Activated CD8-positive, alpha-beta memory T cell treated with anti-CD3 and anti-CD28 coated beads, Interleukin-2, amount 50 U/mL, for 24 hours (primary cell): ENCODE results near the gene EMC8.
"Not testable (repeated sequence)": the region's sequence is repeated elsewhere in the genome, so short reads cannot be mapped to it uniquely, and the experiment has no call there.

Source experiments
- DNase-seq: peaks from one replicate; pipeline ENCODE4 v3.0.0-alpha.2; 2020; ENCODE audit errors: extremely low read depth

EMC8 gene

DNA sequence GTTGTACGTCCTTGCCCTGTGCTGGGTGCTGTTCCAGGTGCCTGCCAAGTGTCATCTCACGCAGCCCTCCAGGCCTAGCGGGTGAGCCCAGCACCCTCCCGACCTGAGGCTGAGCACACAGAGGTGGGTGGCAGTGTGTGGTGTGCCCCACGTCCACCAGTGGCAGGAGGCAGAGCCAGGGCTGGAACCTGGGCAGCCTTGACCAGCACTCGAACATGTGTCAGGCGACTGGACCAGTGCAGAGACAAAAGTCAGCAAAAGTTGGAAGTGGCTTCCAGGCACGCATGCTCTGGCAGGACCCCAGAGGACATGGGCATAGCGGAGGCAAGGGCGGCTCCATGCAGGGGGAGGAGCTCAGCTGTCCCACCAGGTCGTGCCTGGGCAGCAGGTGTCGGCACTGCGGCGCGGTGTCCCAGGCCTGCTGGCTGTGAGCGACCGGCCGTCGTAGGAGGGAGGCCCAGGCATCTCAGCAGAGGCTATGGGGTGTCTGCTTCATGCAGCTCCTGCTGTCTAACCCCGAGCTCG is 35.9 kb upstream of the EMC8 start:
- DNase-seq, result no peak

DNA sequence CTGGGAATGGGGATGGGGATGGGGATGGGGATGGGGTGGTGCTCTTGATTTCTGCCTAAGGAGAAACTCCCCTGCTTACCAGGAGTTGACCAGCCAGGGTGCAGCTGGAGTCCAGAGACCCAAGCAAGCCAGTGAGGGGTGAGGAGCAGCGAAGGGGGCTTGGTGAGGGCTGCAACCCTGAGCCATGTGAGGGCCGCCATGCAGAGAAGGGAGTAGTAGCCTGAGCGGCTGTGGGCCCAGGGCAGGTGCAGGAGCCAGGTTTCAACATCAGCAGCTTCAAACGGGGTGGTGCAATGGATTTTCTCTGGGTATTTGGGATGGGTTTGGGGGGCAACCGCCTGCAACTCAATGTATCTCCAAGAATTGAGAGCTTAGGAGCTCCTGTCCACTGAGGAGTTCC is 35.4 kb upstream of the EMC8 start:
- no peak for DNase-seq

DNA sequence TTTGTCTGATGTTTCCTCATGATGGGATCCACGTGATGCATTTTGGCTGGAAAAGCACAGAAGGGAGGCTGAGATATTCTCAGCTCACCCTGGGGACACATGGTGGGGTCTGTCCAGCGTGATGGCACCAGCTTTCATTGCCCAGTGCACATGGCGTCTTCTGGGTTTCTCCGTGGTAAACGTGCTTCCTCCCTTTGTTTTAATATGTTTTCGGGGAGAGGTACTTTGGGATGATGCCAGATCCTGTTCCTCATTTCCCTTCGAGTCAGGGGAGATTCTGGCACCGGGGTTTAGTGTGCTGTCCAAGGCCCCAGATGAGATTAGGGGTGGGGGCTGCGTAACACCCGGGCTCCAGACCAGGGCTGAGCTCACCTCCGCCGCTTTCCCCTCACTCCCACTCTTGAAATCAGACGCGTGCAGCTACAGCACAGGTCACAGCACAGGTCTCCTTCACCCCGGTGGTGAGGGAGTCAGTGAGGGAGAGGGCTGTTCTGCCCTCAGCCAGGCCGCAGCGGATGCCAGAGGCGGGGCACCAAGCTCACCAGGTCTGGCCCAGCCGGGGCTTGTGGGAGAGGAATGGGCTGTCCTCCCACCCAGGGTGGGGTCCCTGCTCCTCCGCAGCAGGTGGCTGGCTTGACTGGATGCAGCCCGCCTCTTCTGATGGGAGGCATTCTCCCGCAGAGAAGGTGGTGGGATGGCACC is 34.0 kb upstream of the EMC8 start:
- no peak for DNase-seq

DNA sequence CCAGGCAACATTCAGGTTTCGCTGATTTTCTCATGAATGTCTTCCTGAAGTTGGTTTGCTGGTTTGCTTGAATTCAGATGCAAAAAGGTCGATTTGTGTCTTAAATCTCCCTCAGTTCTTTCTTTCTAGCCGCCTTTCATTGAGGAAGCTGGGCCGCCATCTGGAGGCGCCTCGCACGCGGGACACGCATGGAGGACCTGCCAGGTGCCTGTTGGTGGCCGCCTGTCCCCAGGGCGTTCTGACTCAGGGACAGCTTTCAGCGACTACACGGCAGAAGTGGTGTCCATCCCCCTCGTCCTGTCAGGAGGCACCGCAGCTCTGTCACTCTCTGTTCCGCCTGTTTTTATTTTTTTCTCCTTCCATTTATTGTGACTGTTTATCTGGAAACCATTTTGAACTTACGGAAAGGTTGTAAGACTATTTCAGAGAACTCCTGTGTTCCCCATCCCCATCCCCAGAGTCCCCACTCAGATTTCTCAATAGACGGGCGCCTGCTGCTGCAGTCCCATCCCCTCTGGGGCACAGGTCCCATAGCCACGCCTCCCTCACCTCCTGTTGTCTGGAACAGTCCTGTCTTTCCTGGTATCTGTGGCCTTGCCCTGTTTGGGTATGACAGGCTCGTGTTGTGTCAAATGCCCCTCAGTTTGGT is 33.4 kb upstream of the EMC8 start:
- DNase-seq, result no peak

DNA sequence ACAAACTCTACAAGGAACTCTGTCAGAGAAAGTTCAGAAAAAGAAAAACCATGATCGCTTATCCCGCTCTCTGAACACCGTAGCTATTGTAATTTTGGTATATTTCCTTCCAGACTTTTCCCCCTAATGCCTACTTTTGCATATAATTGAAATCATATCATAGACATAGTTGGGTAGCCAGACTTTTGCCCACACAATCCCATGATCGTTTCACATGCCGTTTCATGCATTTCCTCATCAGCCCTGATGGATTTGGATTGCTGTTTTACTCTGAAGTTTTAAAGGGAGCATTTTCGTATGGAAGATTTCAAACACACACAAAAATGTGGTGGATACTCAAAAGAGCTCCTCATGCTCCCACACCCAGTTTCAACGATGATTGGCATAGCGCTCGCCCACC is 31.5 kb upstream of the EMC8 start:
- DNase-seq, result no peak

DNA sequence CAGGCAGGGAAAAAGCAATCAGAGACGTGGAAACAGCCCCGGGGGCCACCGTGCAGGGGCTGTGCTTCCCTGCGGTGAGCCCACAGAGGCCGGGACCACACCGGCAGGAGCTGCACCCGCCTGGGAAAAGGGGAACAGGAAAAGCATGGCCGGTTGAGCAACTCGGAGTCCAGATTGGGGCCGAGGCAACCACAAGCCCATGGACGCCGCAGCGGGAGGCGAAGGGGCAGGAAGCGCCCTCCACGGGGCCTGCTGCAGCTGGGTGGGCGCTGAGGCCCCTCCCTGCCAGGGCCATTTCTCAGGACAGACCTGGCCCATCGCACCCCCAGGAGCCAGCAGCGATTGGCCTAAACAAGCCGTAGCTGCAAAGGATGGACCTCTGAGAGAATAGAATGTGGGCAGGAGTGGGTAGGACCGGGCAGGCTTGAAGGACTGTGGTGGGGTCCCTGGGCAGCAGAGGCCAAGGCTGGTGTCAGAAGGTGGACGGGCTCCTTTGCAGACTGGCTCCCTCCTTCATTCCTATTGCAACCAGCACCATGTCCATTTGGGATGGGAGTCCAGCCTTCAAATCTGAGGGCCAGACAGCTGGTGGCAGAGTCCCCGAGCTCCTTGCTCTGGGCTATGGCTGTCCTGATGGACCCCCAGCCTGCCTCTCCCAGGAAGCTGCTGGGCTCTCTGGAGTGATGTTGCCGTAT is 30.6 kb upstream of the EMC8 start:
- no peak for DNase-seq

DNA sequence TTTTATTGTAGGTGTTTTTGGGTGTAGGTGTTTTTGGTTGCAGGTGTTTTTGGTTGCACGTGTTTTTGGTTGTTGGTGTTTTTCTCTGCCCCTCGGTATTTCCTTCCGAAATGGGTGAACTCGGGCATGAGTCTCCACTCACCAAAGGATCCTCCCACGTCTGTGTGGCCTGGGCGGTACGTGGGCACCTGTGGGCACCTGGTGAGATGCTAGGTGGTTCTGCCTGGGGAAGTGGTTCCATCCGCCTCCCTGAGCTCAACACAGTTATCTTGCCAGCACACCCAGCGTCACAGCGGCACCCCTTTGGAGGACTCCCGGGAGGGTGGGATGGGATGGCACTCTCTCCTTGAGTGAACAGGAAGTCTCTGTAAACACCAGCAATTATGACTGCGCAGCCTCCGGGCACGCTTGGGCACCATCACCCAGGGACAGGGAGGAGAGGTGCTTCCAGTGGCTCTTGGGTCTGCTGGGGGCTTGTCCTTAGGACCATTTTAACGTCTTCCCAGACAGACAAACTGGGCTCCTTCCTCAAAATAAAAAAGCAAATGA is 29.9 kb upstream of the EMC8 start:
- no peak for DNase-seq

DNA sequence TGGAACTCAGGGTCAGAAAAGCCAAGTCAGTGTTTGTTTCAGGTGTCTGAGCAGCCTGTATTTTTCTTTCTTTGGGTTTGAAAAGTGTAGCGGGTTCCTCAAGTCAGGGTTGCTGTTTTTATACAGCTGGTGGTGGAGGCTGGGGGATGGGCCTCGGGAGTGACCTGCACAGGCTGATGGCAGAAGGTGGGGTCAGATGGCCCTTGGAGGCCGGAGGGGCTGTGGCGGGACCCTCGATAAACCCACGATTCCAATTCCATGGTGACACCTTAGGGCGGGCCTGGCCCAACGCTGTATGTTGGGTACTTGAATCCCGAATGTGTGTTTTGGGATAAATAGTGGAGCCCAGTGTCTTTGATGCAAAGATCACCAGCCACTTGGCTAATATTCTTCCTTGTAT is 28.8 kb upstream of the EMC8 start:
- no peak for DNase-seq

DNA sequence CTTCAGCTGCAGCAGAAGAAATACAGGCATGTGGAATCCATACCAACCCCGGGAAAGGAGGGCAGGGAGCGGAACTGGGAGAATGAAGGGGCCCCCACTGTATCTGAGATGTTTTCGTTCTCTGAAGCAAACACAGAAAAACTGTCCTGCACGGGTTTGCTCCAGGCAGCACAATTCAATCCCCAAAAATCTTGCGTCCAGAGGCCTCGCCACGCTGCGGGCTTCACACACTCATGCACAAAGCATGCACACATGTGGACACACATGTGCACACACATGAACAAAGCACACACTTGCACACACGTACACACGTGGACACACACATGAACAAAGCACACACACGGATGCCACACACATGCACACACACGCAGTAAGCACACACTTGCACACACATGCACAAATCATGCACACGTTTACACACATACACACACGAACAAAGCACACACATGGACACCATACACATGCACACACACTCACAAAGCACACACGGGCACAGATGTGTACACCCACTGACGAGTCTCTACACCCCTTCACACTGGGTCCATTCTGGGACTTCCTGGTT is 27.4 kb upstream of the EMC8 start:
- no peak for DNase-seq

DNA sequence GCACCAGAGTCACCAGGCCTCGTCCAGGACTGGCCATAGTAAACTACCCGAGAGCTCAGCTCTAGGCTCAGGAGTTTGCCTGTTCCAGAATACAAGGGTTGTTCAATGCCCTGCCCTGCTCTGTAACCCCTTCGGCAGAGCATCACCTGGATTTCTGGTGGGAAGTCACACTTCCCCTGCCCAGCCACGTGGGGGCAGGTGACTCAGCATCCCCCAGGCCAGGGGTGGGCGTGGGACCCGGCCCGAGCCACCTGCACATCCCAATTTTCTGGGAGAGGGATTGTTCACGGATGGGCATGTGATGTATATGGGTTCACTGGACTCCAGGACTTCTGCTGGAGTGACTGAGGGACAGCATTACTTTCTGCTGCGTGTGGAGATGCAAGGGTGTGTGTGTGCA is 26.0 kb upstream of the EMC8 start:
- DNase-seq, result no peak

DNA sequence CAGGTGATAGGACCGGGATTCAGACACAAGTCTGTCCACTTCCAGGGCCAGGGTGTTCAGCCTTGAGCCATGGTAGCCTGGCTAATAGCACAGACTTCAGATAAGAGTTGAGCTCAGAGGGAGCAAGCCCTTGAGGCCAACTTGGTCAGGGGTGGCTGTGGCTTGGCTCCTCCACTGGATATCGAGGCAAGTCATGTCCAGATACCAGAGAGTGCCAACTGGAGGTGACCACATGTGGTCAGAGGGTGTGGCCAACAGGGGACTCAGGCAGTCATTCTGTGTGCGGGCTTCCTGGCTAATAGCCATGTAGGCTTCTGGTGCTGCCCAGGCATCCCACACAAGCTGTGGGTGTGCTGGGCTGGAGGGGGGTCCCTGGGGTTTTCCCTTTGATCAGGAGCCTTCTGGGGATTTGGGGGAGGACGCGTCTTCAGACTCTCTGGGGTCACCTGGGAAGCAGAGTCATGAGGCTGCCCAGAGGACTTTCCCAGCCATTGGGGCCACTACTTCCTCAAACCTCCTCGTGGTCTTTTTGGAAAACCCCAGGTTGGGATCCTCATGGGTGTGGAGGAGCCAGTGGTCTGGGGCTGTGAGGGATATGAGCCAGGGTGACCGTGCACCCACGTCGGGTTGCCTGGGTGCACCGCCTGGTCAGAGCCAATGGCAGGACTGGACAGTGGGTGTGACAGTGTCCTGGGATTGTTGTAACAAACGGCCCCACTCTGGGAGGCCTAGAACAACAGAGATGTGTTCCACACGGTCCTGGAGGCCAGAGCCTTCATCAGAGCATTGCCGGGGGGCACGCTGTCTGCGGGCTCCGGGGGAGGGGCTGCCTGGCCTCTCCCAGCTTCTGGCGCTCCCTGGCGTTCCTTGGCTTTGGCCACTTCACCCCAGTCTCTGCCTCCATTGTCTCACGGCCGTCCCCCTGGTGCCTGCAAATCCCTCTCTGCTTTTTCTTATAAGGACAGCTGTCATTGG is 25.1 kb upstream of the EMC8 start:
- no peak for DNase-seq

DNA sequence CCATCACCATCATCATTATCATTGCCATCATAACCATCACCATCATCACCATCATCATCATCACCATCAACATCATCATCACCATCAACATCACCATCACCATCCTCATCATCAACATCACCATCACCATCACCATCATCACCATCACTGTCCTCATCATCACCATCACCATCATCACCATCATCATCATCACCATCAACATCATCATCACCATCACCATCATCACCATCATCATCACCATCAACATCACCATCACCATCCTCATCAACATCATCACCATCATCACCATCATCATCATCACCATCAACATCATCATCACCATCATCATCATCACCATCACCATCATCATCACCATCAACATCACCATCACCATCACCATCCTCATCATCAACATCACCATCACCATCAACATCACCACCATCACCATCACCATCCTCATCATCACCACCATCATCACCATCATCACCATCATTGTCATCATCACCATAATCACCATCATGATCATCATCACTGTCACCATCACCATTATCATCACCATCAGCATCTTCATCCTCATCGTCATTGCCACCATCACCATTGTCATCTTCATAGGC is 24.1 kb upstream of the EMC8 start:
- DNase-seq, result no peak

DNA sequence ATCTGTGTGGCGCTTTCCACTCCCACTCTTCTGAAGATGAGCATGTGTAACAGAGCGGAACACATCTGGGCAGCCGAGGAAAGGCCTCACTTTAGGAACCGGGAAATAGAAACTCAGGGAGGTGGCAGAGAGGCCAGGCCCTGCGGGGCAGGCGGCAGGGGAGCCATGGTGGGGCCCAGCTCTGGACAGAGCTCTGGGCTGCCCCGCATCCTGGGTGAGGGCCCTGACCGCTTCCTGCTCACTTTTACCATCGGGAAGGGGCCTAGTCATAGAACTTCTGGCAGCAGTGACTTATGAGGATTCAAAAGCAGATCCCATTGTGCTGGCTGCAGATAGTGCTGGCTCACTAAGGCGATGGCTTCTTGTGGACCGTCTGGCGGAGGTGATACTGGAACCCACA is 22.8 kb upstream of the EMC8 start:
- no peak for DNase-seq

DNA sequence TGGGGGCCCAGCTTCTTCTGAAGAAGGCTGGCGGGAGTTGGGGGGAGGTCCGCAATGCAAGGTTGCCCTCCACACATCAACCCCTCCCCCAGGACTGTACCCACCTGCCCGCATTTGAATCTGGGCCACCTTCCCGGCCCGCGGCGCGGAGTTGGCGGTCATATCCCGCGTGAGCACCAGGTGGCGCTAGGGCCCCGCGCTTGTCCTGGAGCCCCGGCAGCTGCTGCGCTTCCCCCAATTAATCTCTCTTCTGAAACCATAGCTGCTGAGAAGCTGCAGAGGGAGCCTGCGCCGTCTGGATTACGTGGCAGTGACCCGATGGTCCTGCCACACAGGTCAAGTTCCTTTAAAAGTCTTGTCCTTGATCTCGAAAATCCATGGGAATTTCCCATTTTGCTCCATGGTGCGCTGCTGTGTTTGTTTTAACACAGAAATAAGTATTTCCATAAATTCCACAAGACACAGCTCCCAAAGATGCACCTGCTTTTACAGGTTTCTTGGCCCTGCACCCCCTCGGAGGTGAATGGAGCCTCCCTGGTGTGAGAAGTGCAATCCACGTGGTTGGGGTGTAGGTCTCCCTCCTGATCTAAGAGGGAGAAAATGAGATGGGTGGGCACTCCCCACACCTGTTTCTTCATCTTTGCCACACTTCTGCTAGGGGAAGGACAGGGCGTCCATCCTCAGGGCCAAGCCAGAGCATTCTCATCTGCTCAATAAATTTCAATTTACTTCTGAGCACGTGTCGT is 22.2 kb upstream of the EMC8 start:
- peak; percentile 60 for DNase-seq

DNA sequence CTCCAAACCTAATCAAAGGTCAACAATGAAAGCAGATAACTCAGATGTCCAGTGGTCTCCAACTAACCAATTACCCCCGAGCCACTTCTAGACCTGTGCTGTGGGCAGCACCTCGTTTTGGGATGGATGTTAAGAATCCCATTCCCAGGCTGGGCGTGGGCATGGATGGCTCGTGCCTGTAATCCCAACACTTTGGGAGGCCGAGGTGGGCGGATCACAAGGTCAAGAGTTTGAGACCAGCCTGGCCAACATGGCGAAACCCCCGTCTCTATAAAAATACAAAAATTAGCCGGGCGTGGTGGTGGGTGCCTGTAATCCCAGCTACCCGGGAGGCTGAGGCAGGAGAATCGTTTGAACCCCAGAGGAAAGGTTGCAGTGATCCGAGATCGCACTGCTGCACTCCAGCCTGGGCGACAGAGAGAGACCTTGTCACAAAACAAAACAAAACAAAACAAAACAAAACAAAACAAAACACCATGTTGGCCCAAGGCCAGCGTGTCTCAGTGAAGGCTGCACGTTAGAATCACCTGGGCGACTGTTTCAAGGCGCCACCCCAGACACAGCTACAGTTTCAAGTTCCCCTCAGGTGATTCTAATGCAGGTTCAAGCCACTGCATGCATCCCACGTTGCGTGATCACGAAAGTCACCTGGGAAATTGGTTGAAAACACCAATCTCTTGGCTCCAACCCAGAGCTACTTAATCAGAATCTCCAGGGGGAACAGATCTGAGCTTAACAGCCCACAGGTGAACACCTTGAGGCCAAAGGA is 21.4 kb upstream of the EMC8 start:
- no peak for DNase-seq

DNA sequence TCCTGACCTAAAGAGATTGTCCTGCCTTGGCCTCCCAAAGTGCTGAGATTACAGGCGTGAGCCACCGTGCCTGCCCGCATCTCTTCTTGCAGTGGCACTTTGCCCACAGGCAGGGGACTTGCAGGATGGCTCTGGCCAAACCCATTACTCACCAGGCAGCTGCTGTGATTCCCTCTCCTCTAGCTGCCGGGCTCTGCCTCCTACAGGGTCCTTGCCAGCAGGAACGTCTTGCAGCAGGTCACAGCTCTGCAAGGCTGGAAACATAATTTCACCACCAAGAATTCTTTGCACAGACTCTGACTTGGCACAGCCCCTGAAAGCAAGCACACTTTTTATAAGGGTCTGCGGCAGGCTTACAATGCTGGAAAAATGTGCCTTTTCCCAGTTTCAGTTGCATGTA is 20.4 kb upstream of the EMC8 start:
- no peak for DNase-seq

DNA sequence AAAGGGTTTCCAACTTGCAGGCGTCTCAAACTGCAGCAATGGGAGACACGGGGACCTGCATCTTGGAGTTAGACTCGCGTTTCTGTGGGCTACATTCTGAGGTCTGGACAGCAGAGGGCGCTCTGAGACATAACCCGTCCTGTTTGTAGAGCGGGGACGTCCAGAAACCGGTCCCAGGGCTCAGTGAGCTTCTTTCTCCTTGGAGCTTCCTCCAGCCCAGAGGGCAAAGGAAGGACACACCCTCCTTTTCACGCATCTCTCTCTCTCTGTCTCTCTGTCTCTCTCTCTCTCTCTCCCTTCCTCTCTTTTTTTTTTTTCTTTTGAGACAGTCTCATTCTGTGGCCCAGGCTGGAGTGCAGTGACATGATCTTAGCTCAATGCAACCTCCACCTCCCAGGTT is 19.9 kb upstream of the EMC8 start:
- peak; percentile 77 for DNase-seq

DNA sequence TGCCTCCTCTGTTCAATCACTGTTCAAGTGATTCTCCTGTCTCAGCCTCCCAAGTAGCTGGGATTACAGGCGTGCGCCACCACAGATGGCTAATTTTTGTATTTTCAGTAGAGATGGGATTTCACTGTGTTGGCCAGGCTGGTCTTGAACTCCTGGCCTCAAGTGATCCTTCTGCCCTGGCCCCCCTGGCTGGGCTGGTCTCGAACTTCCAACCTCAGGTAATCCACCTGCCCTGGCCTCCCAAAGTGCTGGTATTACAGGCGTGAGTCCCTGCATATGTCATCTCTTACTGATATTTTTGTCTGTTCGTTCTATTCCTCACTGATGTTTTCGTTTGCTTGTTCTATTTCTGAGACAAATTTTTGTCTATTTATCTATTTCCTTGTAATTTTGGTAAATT is 17.9 kb upstream of the EMC8 start:
- not testable (repeated sequence) for DNase-seq

DNA sequence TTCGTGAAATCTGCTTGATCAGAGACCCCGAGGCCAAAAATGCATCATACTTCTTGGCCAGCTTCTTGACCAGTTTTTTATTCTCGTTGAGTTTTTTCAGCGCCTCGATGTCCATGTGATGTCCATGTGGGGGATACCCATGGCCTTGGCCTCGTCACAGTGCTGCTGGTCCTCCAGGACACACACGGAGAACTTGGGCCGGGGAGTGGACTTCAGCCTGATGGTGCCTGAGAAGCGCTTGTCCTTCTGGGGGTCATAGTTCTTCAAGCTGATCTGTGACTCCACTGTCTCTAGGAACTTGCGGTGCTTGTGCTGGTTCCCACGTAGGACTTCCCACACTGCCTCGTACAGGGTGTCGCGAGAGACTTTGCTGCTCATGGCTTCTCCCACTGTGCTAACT is 16.8 kb upstream of the EMC8 start:
- DNase-seq, result no peak
